Measurements from ENCODE around the gene PACSIN1. TPM values are rescaled to one million over a fixed set of nuclear protein-coding genes. Genes with fewer than 3 reads are reported as not detected.

PACSIN1 gene
- total RNA-seq, 1 experiment from 2014 or later: 5.0 TPM

GRCh38 chr6:34496103-34496685, 30.3 kb downstream of the PACSIN1 start:
- H4K20me1 ChIP-seq (ENCODE audit: insufficient read depth): no peaks in the 10 kb centered on the region
- BruUV-seq (replicated peaks): no TSS peak
- H3K9me3 ChIP-seq (ENCODE audit: control insufficient read depth in 1 of 2, insufficient read depth in 1 of 2, low read depth in 1 of 2, low read length in 2 of 2): peaks cover 0 to 6% of the 10 kb centered on the region in 2 experiments; a peak in 2 of 4 replicates
- no peak overlapping the region for H3K9ac ChIP-seq (ENCODE audit: low read length)
- H3K4me3 ChIP-seq (replicated peaks in 1 of 2; ENCODE audit: low read depth in 1 of 2, low read length in 2 of 2): no peak overlapping the region
- ATAC-seq (no peak), DNase-seq (ENCODE audit: low read depth, low spot score) (no peak)
- intact Hi-C loops (cut with micrococcal nuclease): no loop called here
- RAD21 ChIA-PET (ENCODE audit: low non-redundant PET in 1 of 2, low total read pairs in 2 of 2, uncharacterized antibody in 2 of 2, unreplicated experiment in 2 of 2): no interaction called here
- no peaks in the 10 kb centered on the region for H3K9me2 ChIP-seq (ENCODE audit: insufficient read depth)
- H3K27me3 ChIP-seq (ENCODE audit: insufficient read depth, low read length): no peaks in the 10 kb centered on the region
- H3K4me2 ChIP-seq (ENCODE audit: low read length): no peak overlapping the region
- no peaks in the 10 kb centered on the region for H3K36me3 ChIP-seq (ENCODE audit: control insufficient read depth in 1 of 2, insufficient read depth in 2 of 2, low read length in 2 of 2)
- CTCF ChIA-PET: no interaction called here
- H3K4me1 ChIP-seq (ENCODE audit: control insufficient read depth in 1 of 2, insufficient read depth in 2 of 2, low read length in 2 of 2): peaks cover 0 to 2% of the 10 kb centered on the region in 2 experiments; a peak in 1 of 4 replicates
- H3K27ac ChIP-seq (ENCODE audit: low read depth, low read length): no peak overlapping the region
- TF ChIP-seq YY1 (IDR thresholded peaks at IDR 0.05; ENCODE audit: extremely low read depth, insufficient replicate concordance, low read depth, low read length) (no peak), FOSL1 (IDR thresholded peaks at IDR 0.05; ENCODE audit: low read depth) (no peak), POLR2AphosphoS5 (IDR thresholded peaks at IDR 0.05; ENCODE audit: low read depth, low read length) (no peak), POLR2A (IDR thresholded peaks at IDR 0.05; ENCODE audit: borderline replicate concordance, extremely low read depth, insufficient read depth, insufficient read length) (no peak), SRF (IDR thresholded peaks at IDR 0.05; ENCODE audit: low read depth) (no peak)
- TF ChIP-seq, protein P1, sequence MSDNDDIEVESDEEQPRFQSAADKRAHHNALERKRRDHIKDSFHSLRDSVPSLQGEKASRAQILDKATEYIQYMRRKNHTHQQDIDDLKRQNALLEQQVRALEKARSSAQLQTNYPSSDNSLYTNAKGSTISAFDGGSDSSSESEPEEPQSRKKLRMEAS (IDR thresholded peaks at IDR 0.05): no peak
- no peak overlapping the region for H2AFZ ChIP-seq (ENCODE audit: low read depth, low read length, poor library complexity, severe bottlenecking)
- POLR2A ChIA-PET: no interaction called here
- H3K79me2 ChIP-seq (ENCODE audit: insufficient read depth, low read length): no peaks in the 10 kb centered on the region

GRCh38 chr6:34497411-34497810, 31.5 kb downstream of the PACSIN1 start:
- POLR2A ChIA-PET: no interaction called here
- RAD21 ChIA-PET (ENCODE audit: low non-redundant PET in 1 of 2, low total read pairs in 2 of 2, uncharacterized antibody in 2 of 2, unreplicated experiment in 2 of 2): no interaction called here
- BruUV-seq (replicated peaks): no TSS peak
- TF ChIP-seq POLR2AphosphoS5 (IDR thresholded peaks at IDR 0.05; ENCODE audit: low read depth, low read length) (no peak), FOSL1 (IDR thresholded peaks at IDR 0.05; ENCODE audit: low read depth) (no peak), ELF1 (IDR thresholded peaks at IDR 0.05; ENCODE audit: borderline replicate concordance, low read depth) (no peak)
- TF ChIP-seq, protein P2, sequence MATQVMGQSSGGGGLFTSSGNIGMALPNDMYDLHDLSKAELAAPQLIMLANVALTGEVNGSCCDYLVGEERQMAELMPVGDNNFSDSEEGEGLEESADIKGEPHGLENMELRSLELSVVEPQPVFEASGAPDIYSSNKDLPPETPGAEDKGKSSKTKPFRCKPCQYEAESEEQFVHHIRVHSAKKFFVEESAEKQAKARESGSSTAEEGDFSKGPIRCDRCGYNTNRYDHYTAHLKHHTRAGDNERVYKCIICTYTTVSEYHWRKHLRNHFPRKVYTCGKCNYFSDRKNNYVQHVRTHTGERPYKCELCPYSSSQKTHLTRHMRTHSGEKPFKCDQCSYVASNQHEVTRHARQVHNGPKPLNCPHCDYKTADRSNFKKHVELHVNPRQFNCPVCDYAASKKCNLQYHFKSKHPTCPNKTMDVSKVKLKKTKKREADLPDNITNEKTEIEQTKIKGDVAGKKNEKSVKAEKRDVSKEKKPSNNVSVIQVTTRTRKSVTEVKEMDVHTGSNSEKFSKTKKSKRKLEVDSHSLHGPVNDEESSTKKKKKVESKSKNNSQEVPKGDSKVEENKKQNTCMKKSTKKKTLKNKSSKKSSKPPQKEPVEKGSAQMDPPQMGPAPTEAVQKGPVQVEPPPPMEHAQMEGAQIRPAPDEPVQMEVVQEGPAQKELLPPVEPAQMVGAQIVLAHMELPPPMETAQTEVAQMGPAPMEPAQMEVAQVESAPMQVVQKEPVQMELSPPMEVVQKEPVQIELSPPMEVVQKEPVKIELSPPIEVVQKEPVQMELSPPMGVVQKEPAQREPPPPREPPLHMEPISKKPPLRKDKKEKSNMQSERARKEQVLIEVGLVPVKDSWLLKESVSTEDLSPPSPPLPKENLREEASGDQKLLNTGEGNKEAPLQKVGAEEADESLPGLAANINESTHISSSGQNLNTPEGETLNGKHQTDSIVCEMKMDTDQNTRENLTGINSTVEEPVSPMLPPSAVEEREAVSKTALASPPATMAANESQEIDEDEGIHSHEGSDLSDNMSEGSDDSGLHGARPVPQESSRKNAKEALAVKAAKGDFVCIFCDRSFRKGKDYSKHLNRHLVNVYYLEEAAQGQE (IDR thresholded peaks at IDR 0.05; ENCODE audit: low read depth): no peak
- intact Hi-C loops (cut with micrococcal nuclease): no loop called here
- Histone ChIP-seq H3K27ac (ENCODE audit: low read depth, low read length) (no peak overlapping the region), H3K4me3 (replicated peaks in 1 of 2; ENCODE audit: low read depth in 1 of 2, low read length in 2 of 2) (no peak overlapping the region), H3K36me3 (ENCODE audit: control insufficient read depth in 1 of 2, insufficient read depth in 2 of 2, low read length in 2 of 2) (no peaks in the 10 kb centered on the region), H3K9ac (ENCODE audit: low read length) (no peak overlapping the region), H3K4me2 (ENCODE audit: low read length) (no peak overlapping the region), H3K79me2 (ENCODE audit: insufficient read depth, low read length) (no peaks in the 10 kb centered on the region), H4K20me1 (ENCODE audit: insufficient read depth) (no peaks in the 10 kb centered on the region), H3K4me1 (ENCODE audit: control insufficient read depth in 1 of 2, insufficient read depth in 2 of 2, low read length in 2 of 2) (no peaks in the 10 kb centered on the region), H3K9me2 (ENCODE audit: insufficient read depth) (no peaks in the 10 kb centered on the region), H2AFZ (ENCODE audit: low read depth, low read length, poor library complexity, severe bottlenecking) (no peak overlapping the region), H3K9me3 (ENCODE audit: control insufficient read depth in 1 of 2, insufficient read depth in 1 of 2, low read depth in 1 of 2, low read length in 2 of 2) (peaks cover 0 to 6% of the 10 kb centered on the region in 2 experiments; a peak in 2 of 4 replicates), H3K27me3 (ENCODE audit: insufficient read depth, low read length) (no peaks in the 10 kb centered on the region)
- no peak for ATAC-seq
- DNase-seq (ENCODE audit: low read depth, low spot score): no peak
- CTCF ChIA-PET: no interaction called here
